ENCODE data around the gene PGF. TPM values are rescaled to one million over a fixed set of nuclear protein-coding genes. Genes with fewer than 3 reads are reported as not detected.

The PGF gene
- polyA plus RNA-seq, 3 donors: 0.03 TPM; not detected in 2

GRCh38 chr14:74981462-74981782, 26.0 kb upstream of the PGF start:
- Histone ChIP-seq H3K4me2 (replicated peaks; ENCODE audit: extremely low read depth, low read length, poor library complexity, severe bottlenecking) (no peak overlapping the region), H3K27ac (ENCODE audit: low read depth in 1 of 2, low read length in 2 of 2) (no peak overlapping the region), H4K20me1 (ENCODE audit: insufficient read depth, low read length) (no peaks in the 10 kb centered on the region), H3K27me3 (ENCODE audit: control insufficient read depth in 2 of 2, insufficient read depth in 2 of 2, low read length in 2 of 2) (no peaks in the 10 kb centered on the region), H3K36me3 (replicated peaks in 1 of 2; ENCODE audit: control insufficient read depth in 1 of 2, insufficient read depth in 2 of 2, low read length in 2 of 2) (no peaks in the 10 kb centered on the region), H2AFZ (ENCODE audit: insufficient read depth, low read depth, low read length, poor library complexity, severe bottlenecking) (no peak overlapping the region), H3K4me1 (ENCODE audit: control insufficient read depth in 1 of 2, insufficient read depth in 2 of 2, low read length in 2 of 2) (no peaks in the 10 kb centered on the region), H3K4me3 (replicated peaks in 1 of 3; ENCODE audit: low read depth in 2 of 3, low read length in 3 of 3) (no peak overlapping the region), H3K9me3 (replicated peaks in 1 of 2; ENCODE audit: control insufficient read depth in 1 of 2, insufficient read depth in 1 of 2, low read length in 2 of 2) (no peaks in the 10 kb centered on the region), H3K9ac (ENCODE audit: insufficient read depth, low read length, poor library complexity, severe bottlenecking) (no peak overlapping the region), H3K79me2 (ENCODE audit: insufficient read depth, low read length) (no peaks in the 10 kb centered on the region)
- Mint-ChIP-seq H3K27ac (no peak overlapping the region), H3K4me3 (no peak overlapping the region), H3K4me1 (no peaks in the 10 kb centered on the region), H3K9me3 (no peaks in the 10 kb centered on the region), H3K36me3 (no peaks in the 10 kb centered on the region), H3K27me3 (ENCODE audit: low read depth in 3 of 3) (peaks cover 1 to 5% (median 2%) of the 10 kb centered on the region in 3 donors)
- 67% methylated on average over 9 of the region's 9 CpGs for WGBS (ENCODE audit: insufficient coverage)
- intact Hi-C loops (cut with micrococcal nuclease): no loop called here
- no peak for TF ChIP-seq CTCF (IDR thresholded peaks at IDR 0.05)
- DNase-seq: no peak

DNA sequence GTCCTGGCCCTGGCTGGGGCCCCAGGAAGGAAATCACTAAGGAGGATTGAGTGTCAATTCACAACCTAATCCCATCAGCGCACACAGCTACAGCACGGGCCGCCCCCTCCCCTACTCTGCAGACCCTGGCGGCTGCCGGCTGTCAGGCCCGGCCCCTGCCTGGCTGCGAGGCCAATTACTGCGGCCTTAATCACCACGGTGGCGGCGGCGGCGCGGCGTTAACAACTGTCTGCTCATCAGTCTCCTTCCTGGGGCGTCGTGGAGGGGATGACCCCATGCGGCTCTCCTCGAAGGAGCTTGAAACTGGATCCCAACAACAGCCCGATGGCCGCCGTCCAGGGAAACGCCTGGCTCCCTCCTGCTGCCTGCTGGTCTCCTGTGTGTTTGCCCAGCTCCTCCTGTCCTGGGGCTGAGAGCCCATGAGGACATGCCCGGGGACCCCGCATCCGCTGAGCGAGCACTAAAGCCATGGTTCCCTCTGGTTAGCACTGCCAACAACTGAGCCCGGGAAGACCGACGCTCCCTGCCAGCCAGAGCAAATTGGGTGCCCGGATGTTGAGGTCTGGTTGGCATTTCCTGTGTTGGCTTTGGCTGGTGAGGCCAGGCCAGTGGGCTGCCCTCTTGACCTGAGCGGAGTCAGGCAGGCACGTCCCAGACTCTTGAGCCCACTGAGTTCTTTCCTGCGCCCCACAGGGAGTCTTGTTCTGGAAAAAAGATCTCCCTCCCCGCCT, 25.5 kb upstream of the PGF start:
- peaks cover 1 to 6% (median 2%) of the 10 kb centered on the region in 3 donors for H3K27me3 Mint-ChIP-seq (ENCODE audit: low read depth in 3 of 3)
- H3K27ac ChIP-seq (ENCODE audit: low read depth in 1 of 2, low read length in 2 of 2): no peak overlapping the region
- H3K4me1 Mint-ChIP-seq: no peaks in the 10 kb centered on the region
- no peak overlapping the region for H3K4me2 ChIP-seq (replicated peaks; ENCODE audit: extremely low read depth, low read length, poor library complexity, severe bottlenecking)
- H2AFZ ChIP-seq (ENCODE audit: insufficient read depth, low read depth, low read length, poor library complexity, severe bottlenecking): no peak overlapping the region
- no peak overlapping the region for H3K9ac ChIP-seq (ENCODE audit: insufficient read depth, low read length, poor library complexity, severe bottlenecking)
- H3K79me2 ChIP-seq (ENCODE audit: insufficient read depth, low read length): no peaks in the 10 kb centered on the region
- no peak for DNase-seq
- H3K36me3 Mint-ChIP-seq: no peaks in the 10 kb centered on the region
- H3K4me3 Mint-ChIP-seq: no peak overlapping the region
- no peaks in the 10 kb centered on the region for H3K4me1 ChIP-seq (ENCODE audit: control insufficient read depth in 1 of 2, insufficient read depth in 2 of 2, low read length in 2 of 2)
- intact Hi-C loops (cut with micrococcal nuclease): no loop called here
- H3K9me3 ChIP-seq (replicated peaks in 1 of 2; ENCODE audit: control insufficient read depth in 1 of 2, insufficient read depth in 1 of 2, low read length in 2 of 2): no peaks in the 10 kb centered on the region
- H3K27me3 ChIP-seq (ENCODE audit: control insufficient read depth in 2 of 2, insufficient read depth in 2 of 2, low read length in 2 of 2): no peaks in the 10 kb centered on the region
- 82% methylated on average over 34 of the region's 35 CpGs for WGBS (ENCODE audit: insufficient coverage)
- no peaks in the 10 kb centered on the region for H4K20me1 ChIP-seq (ENCODE audit: insufficient read depth, low read length)
- H3K9me3 Mint-ChIP-seq: no peaks in the 10 kb centered on the region
- no peak overlapping the region for H3K4me3 ChIP-seq (replicated peaks in 1 of 3; ENCODE audit: low read depth in 2 of 3, low read length in 3 of 3)
- TF ChIP-seq CTCF (IDR thresholded peaks at IDR 0.05): no peak
- no peaks in the 10 kb centered on the region for H3K36me3 ChIP-seq (replicated peaks in 1 of 2; ENCODE audit: control insufficient read depth in 1 of 2, insufficient read depth in 2 of 2, low read length in 2 of 2)
- H3K27ac Mint-ChIP-seq: no peak overlapping the region
